ENCODE results near the gene DNASE1L1.
"Not testable (repeated sequence)": the region's sequence is repeated elsewhere in the genome, so short reads cannot be mapped to it uniquely, and the experiment has no call there.

The DNASE1L1 gene

GRCh38 chrX:154403858-154404257 is 5.2 kb downstream of the DNASE1L1 start:
- ChIA-PET CTCF (no interaction called here), POLR2A (no interaction called here)
- no peak for TF ChIP-seq CTCF (IDR thresholded peaks at IDR 0.05; ENCODE audit: insufficient read depth, low read length, missing control alignments)
- DNase-seq (ENCODE audit: low read depth, low spot score), result no peak
- H3K4me3 ChIP-seq (ENCODE audit: low read depth, low read length), result no peak overlapping the region

GRCh38 chrX:154403192-154403591 is 5.9 kb downstream of the DNASE1L1 start:
- ChIA-PET CTCF (no interaction called here), POLR2A (no interaction called here)
- DNase-seq (ENCODE audit: low read depth, low spot score), result no peak
- TF ChIP-seq CTCF (IDR thresholded peaks at IDR 0.05; ENCODE audit: insufficient read depth, low read length, missing control alignments), result no peak
- no peak overlapping the region for H3K4me3 ChIP-seq (ENCODE audit: low read depth, low read length)

- no peak overlapping the region for H3K4me3 ChIP-seq (ENCODE audit: low read depth, low read length)
- ChIA-PET POLR2A (interaction anchor here (1.1 kb wide), 1 partner anchor 34 kb away, joined by 3 read pairs; no protein-coding TSS in a partner anchor), CTCF (no interaction called here)
- no peak for TF ChIP-seq CTCF (IDR thresholded peaks at IDR 0.05; ENCODE audit: insufficient read depth, low read length, missing control alignments)
- no peak for DNase-seq (ENCODE audit: low read depth, low spot score)
These were observed 6.4 kb downstream of the DNASE1L1 start for GRCh38 chrX:154402622-154403127.

- POLR2A ChIA-PET, result interaction anchor here (0.7 to 3.7 kb wide), 4 partner anchors 7 to 72 kb away, joined by 3 to 15 read pairs (median 3); partner anchors contain the start of gene DNASE1L1
- no peak for TF ChIP-seq CTCF (IDR thresholded peaks at IDR 0.05; ENCODE audit: insufficient read depth, low read length, missing control alignments)
- H3K4me3 ChIP-seq (ENCODE audit: low read depth, low read length), result no peak overlapping the region
- DNase-seq (ENCODE audit: low read depth, low spot score), result no peak
- CTCF ChIA-PET, result no interaction called here
These were observed 7.0 kb downstream of the DNASE1L1 start for GRCh38 chrX:154401918-154402621.

- H3K4me3 ChIP-seq (ENCODE audit: low read depth, low read length), result no peak overlapping the region
- no peak for TF ChIP-seq CTCF (IDR thresholded peaks at IDR 0.05; ENCODE audit: insufficient read depth, low read length, missing control alignments)
- ChIA-PET CTCF (no interaction called here), POLR2A (interaction anchor here (1.0 to 3.7 kb wide), 4 partner anchors 8 to 37 kb away, joined by 3 to 15 read pairs (median 3); partner anchors contain the start of genes DNASE1L1 and TAFAZZIN)
- no peak for DNase-seq (ENCODE audit: low read depth, low spot score)
These were observed 7.8 kb downstream of the DNASE1L1 start for GRCh38 chrX:154401045-154401799.

- DNase-seq (ENCODE audit: low read depth, low spot score), result not testable (repeated sequence)
- H3K4me3 ChIP-seq (ENCODE audit: low read depth, low read length), result peak overlapping the region; percentile 79
- POLR2A ChIA-PET, result interaction anchor here (1.0 to 3.7 kb wide), 2 partner anchors 9 to 11 kb away, joined by 3 to 15 read pairs; partner anchors contain the start of genes DNASE1L1 and TAFAZZIN
- CTCF ChIA-PET, result interaction anchor here (0.5 to 2.8 kb wide), 4 partner anchors 8 to 473 kb away, joined by 3 to 12 read pairs (median 9); partner anchors contain the start of gene DNASE1L1
These were observed 8.7 kb downstream of the DNASE1L1 start for GRCh38 chrX:154400369-154400817.

Measured in AG04449 (cell line).